ENCODE results near the gene MAPK4.

GRCh38 chr18:50606609-50607008 is 46.7 kb downstream of the MAPK4 start:
- TF ChIP-seq CTCF (IDR thresholded peaks at IDR 0.05): no peak
- TF ChIP-seq POLR2A (IDR thresholded peaks at IDR 0.05): no peak
